Pons (tissue), 1 donor: ENCODE data around the gene ALPK3.

ENCODE experiments used
- DNase-seq: peaks from one replicate; pipeline ENCODE4 v3.0.0-alpha.2; 2016; ENCODE audit warnings: low spot score

The ALPK3 gene

DNA sequence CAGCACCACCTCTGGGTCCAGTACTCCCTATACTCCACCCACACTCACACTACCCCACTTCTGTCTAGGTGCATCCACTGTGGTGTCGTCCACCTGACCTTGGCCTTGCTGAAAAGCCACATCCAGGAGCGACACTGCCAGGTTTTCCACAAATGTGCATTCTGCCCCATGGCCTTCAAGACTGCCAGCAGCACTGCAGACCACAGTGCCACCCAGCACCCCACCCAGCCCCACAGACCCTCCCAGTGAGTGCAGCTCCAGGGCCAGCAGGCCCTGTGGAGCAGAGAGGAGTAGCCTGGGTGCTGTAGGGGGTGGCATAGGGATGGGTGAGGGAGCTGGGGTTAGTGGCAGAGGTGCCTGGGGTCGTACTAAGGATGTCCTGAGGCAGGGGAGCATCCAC is 19.4 kb upstream of the ALPK3 start:
- no peak for DNase-seq

DNA sequence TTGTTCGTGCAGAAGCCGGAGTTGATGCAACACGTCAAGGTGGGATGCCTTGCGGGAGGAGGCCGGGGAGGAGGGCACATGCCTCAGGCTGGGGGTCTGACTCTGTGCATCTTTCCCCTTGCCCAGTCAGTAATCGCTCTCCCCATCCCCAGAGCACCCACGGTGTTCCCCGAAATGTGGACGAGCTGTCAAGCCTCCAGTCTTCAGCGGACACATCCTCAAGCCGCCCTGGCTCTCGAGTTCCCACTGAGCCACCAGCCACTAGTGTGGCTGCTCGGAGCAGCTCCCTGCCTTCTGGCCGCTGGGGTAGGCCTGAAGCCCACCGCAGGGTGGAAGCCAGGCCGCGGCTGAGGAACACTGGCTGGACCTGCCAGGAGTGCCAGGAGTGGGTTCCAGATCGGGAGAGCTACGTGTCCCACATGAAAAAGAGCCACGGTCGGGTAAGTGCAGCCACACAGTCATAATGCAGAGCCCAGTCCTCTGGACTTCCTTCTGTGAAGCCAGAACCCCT is 18.7 kb upstream of the ALPK3 start:
- DNase-seq: no peak

DNA sequence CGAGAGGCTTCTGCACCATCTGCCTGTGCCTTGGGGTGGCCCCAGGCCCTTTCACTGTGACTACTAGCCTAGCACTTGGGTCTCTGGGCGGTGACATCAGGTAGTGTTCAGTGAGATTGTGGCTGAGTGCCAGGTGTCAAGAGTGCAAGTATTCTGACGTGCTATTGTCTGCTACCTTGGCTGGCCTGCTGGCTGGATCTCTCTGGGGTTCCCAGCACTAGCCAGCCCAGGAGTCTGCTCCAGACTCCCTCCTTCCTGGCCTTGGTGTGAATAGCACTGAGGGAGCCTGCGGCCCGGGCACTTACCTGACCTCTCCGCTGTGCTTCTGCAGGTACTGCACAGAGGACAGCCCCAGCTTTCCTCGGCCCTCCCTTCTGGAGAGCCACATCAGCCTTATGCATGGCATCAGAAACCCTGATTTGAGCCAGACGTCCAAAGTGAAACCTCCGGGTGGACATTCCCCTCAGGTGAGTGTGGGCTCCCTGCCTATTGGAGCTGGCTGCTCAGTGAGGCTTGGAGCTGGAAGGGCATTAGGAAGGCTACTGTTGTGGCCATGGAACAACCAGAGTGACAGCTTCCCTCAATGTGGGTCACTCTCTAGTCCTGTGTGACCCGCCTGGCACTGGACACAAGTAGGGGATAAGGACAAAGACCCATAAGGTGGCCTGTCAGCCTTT is 17.5 kb upstream of the ALPK3 start:
- DNase-seq: no peak

DNA sequence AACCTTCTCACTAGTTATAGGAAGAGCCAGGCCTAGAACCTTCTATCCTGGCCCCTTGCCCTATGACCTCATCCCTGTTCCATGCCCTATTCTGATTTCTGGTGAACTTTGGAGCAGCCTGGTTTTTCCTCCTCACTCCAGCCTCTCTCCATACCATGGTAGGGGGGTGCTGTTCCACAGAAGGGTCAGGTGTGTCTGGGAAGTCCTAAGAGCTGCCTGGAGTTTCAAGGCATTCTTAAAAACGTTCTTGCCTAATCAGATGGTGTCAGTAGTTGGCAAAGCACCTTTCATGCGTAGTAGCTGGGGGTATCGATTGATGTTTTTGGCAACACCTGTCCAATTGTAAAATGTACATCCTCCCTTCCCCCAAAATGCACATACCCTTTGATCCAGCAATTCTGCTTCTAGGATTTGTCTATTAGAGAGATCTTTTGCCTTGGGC is 16.8 kb upstream of the ALPK3 start:
- DNase-seq: no peak

DNA sequence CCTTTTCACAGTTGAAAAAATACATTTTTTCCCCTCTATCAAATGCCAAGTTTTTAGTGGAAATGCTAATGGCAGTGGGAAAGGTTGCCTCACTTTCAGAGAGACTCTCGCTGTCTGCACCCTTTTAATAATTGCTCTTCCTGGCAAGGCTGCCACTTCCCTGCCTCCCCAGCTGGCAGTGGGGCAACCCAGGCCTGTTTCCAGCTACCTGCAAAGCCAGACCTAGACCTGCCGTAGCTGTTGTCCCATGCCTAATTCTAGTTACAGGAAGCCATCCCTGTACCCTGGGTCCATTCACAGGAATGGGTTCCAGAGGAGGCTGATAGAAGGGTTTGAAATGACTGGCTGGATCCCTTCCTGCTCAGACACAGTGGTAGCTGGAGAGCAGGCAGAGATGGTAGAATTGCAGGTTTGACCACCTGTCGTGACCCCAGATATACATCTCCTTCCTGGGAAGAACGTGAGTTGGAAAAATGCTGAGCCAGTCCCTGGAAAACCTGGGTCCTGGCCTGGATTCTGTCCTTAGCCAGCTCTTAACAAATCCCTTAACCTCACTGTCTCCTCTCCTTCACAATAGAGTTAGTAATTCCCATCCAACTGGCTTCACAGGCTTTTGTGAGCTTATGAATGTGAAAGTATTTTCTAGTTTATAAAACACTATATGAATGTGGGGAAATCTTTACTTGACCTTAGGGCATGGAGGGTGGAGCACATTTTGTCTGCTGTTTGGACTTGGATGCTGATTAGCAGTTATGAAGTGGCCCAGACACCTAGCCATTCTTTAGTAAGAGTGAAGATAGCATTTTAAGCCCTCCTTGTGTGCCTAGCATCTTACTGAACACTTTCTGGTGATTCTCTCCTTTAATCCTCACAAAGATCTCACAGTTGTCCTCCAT is 12.9 kb upstream of the ALPK3 start:
- DNase-seq: no peak

DNA sequence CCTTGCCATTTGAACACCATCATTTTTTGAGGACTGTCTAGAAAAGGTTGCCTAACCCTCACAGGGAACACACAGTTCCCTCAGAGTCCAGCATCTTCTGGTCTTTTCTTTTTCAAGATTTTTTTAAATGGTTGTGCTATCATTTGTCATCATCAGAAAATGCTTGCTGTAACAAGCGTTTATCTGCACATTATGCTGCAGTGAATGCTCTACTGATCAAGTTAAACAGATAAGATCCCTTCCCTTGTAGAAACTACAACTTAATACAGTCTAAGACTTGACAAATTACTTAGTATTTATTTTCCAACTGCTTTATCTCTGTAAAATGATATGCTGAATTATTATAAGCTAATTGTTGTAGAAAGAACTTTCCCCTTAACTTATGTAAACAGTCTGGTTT is 11.9 kb upstream of the ALPK3 start:
- DNase-seq: no peak

DNA sequence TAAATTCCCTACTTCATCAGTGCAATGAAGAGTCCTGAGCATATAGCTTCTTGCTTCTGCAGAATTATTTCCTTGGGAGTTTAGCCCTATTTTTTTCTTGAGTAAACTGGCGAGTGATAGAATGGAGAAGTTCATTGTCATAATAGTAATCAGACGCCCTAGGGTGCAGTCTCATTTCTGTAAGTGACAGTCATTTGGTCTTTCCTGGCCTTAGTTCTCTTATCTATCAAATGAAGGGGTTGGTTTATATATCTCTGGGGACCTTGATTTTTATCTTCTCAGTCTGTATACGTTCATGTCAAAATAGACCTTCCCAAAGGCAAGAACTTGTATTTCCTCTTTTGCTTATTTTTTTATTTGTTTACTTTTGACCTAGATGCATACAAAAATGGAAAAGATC is 9.9 kb upstream of the ALPK3 start:
- DNase-seq: no peak

DNA sequence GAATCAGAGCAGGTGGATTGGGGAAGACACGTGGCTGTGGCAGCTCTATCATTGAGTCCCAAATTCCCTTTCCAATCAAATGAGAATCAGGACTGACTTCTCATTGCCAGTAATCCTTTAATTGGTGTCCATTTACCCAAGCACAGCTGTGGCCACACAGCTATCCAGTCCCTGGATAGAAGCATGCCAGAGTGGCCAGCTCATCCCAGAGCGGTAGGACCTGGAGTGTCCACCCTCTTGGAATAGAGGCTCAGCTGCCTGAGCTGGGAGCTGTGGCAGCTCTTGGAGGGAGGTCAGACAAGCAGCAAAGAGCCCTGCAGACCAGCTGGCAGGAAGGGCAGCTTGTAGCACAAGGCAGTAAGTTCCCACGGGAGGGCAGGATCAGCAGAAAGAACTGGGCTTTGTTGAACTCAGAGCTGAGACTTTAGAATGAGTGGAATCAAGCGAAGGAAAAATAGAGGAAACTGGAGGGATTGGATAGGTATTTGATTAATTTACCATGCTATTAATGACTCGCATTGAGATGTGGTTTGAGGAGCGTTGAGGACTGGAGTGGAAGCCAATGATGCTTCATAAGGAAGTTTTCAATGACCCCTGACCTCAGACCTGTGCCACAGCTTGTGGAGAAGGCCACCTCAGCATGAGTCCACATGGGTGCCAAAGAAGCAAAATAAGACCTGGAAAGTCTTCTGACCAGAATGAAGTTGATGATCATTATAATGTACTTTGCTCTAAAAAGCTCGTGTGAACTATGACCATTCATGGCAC is 6.9 kb upstream of the ALPK3 start:
- no peak for DNase-seq

DNA sequence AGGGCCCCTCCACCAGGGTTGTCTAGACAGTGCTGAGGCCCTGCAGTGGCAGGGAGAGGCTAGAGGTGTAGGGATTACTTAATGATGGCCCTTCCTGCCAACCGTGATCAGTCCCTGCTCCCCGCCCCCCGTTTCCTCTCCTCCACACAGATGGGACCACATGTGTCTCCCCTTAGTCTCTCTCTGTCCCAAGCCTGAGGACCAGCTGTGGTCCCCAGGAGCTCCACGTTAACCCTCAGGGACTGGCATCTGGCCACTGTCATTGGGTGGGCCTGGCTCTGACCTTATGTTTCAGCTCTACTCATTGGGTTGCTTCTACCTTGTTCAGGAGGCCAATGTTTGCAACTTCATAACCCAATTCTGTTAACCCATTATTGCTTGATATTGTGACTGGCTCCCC is 6.0 kb upstream of the ALPK3 start:
- no peak for DNase-seq

DNA sequence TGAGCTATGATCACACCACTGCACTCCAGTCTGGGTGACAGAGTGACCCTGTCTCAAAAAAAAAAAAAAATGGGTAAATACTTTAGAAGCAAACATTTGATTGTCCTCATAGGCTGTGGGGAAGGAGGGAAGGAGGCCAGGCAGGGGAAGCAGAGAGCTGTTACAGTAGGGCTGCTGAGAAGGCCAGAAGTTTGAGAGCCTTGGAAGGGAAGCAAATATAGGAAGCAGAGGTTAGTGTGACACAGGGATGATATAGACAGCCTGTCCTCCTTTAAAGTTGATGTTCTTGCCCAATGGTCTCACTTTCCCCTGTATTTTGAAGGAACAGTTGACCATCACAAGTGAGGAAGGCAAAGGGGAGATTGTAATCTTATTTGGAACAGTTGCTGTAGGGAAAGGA is 5.3 kb upstream of the ALPK3 start:
- DNase-seq: no peak

DNA sequence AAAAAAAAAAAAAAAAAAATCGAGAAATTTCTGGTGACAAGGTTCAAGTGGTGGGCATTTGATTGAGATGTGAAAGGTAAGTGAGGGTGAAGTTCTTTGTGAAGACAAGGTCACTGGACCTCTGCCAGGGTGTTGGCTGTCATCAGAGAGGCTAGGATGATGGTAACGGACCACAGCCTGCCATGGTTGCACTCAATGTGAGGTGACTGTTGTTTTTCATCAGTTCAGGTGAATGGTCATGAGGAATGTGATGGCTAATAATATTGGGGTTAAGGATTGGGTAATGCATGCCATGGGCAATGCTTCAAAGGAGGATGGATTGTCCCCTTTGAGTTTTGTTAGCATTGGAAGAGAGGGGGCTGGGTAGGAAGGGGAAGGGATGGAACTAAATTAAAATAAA is 4.3 kb upstream of the ALPK3 start:
- DNase-seq: no peak

DNA sequence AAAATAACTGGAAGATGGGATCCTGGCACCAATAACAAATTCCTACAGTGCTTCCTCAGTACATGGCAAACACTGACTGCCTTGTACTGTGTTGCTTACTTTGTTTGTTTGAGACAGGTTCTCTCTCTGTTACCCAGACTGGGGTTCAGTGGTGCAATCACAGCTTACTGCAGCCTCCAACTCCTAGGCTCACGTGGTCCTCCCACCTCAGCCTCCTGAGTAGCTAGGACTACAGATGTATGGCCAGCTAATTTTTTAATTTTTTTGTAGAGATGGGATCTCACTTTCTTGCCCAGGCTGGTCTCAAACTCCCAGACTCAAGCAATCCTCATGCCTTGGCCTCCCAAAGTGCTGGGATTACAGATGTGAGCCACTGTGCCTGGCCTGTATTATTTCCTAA is 3.7 kb upstream of the ALPK3 start:
- no peak for DNase-seq

DNA sequence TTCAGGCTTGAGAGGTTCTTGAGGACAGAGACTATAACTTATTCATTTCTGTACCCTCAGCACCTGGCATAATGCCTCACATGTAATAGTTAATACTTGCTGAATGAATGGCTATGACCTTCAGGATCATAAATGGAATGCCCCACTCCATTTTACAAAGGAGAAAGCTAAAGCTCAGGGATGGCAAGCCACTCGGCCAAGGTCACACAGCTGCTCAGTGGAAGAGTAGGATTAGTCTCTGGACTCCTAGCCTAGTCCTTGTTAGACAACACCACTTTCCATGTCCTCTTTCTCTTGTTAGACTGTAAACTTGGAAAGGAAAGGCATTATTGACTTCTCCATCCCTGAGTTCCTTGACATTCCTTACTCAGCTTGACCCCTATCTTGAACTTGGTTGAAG is 3.2 kb upstream of the ALPK3 start:
- DNase-seq: no peak

DNA sequence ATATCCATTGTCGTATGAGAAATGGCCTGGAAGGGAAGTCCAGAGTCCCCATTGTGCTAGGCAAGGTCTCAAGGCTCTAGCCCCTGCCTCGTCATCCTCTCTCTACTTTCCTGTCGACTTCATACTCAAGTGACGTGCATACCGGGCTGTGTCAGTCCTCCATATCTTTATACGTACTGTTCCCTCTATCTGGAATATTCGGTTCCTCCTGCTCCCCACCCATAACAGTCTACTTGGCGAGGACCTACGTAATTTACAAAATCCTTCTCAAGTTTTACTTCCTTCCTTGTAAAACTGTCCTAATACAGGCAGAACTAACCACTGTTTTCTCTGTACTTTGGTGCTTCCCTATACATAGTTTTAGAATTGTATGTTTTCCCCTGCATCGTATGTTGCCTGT is 2.2 kb upstream of the ALPK3 start:
- peak; percentile 39 for DNase-seq

DNA sequence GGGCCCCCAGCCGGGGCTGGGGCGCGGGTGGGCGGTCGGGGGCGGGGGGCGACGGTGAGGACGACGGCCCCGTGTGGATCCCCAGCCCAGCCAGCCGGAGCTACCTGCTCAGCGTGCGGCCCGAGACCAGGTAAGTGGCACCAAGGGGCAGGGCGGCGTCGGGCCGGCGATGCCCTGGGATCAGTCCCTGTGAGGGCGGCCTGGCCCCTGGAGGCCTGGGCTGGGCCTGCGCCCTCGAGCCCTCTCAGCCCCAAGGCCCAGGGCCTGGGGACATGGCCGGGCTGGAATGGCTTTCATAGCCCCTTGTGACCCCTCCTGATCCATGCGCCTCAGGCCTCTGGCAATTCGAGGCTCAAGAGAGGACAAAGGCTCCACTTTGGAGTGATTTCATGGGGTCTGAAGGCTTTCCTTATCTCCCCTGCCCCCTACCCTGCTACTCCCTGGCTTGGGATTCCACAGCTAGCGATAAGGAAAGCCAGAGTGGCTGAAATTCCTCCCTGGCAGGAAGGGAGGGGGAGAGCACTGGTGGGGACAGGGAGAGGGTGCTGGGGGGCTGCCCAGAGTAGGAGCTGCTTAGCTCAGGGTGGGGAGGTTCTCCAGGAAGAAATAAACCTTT is 418 bp downstream of the ALPK3 start:
- DNase-seq: no peak

DNA sequence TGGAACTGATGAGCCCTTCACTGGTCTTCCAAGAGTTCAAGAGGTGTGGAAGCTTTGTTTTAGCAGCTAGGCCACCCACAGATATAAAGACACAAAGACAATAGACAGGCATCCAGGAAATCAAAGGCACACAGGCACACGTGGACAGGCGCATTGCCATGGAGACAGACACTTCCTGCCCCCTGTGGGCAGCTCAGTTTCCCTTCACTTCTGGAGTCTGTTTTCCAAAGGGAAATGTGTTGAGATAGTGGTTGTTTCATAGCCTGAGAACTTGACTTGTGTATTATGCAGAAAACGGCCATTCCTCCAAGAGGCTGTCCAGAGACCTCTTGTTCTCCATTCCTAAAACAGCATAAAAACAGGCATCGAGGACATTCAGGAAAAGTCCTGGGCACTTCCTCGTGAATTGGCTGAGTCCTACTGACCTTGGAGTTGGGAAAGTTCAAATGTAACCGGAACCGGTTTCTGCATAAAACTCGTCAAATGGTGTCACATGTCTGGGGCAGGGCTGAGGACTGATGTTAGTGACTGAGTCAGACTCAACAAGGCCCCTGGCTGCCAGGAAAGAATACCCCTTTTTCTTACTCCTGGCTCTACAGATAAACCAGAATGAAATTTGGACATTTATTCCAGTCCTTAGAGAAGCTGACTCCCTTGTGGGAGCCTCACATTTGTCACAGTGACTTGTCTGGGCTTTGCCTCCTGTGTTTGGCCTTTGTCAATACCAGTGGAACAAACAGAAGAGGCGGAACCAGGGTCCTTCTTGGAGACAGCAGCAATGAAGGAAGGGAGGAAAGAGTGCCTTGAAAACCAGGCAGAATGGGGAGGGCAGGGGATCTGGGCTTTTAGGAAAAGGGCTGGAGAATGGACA is 1.3 kb downstream of the ALPK3 start:
- peak; percentile 24 for DNase-seq

DNA sequence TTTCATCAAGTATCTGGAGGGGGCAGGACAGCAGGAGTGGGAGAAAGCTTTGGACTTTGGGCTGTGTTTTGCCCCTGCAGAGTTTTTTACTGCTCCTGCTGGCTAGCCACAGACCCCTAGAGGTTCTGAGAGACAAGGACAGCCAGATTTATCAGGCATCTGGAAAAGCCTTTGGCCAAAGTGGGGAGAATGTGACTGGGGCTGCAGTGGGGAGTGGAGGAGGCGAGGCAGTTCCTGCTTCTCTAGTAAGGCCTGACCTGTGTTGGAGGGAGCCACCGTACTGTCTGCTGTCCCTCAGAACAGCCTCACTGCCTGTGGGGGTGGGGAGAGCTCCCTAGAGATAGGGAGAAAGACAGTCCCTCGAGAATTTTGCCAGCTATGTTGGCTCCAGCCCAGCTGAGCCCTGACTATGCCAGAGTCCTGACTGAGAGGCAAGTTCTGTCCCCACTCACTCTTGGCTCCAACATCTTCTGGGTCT is 2.2 kb downstream of the ALPK3 start:
- DNase-seq: no peak

DNA sequence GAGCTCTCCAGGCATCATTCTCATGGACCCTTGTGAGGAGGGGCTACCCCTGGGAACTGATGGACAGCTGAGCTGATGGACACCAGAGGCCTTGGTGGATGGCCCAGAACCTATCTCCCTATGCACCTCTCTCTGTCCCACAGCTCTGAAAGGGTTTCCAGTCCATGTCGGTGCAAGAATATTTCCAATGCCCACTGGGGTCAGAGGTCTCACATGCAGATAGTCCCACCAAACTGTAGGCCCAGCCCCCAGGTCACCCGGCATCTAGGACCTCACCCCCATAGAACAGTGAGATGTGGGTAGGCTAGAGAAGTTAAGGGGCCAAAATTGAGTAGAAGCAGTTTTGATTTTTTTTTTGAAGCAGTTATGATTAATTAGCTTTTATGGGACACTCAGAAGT is 2.6 kb downstream of the ALPK3 start:
- no peak for DNase-seq

DNA sequence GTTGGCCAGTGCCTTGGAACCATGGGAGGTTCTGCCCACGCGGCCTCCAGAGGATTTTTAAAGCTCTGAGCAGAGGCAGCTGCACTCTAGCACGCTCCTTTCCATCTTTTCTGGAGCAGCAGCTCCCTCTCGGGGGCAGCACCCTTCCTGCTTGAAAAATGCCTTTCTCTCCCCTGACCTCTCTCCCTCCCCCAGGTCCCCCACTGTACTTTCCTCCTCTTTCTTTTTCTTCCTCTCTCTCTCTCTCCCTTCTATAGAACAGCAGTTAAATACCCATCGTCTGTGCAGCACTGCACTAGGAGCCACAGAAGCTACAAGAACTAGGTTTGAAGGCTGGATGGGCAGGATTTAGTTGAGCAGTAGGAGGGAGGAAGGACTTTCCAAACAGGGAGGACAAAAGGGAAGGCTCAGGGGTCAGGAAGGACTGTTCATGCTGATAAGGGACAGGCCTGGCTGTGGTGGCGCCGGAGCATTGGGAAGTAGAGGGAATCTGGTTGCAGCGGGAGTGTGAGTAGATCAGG is 4.4 kb downstream of the ALPK3 start:
- no peak for DNase-seq

DNA sequence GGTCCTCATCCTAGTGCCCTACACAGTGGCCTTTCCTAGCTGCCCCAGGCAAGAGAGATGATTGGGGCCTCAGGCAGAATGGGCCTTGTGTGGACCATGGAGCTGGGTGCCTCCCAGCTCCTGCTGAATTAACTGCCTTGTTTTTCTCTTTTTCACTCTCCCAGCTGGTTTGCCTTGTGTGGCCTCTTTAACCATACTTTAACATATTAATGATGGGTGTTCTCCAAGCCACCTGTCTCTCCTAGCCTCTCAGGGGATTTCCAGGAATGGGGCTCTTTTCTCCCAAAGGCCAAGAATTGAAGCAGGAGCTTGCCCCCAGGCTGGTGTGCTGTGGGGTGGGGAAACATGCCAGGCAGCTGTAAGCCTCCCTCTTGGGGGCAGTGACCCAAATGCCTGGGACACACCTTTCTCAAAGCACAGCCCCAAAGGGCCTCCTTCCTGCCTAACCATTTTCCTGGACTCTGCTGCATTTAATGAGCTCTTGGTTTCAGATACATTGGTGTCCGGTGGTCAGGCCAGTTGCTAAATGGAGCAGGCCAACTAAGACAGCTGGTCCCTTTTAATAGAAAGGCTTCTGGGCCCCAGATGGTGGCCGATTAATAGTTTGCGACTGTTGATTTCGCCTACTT is 5.6 kb downstream of the ALPK3 start:
- DNase-seq: peak; percentile 44
